H7 (cell line): ENCODE results near the gene DNAJB2. TPM values are rescaled to one million over a fixed set of nuclear protein-coding genes. Genes with fewer than 3 reads are reported as not detected.
"Not testable (repeated sequence)": the region's sequence is repeated elsewhere in the genome, so short reads cannot be mapped to it uniquely, and the experiment has no call there.

Experiments
- DNase-seq: peaks from one replicate; pipeline ENCODE4 v3.0.0; 2012
- H3K27me3 ChIP-seq: 2 replicates; pipeline ENCODE4 v1.6.0; 2011; ENCODE audit warnings: mild to moderate bottlenecking, low read length; ENCODE audit not compliant: control insufficient read depth, insufficient read depth
- H3K36me3 ChIP-seq: replicated peaks from 2 replicates; pipeline ENCODE4 v1.5.1; 2011; ENCODE audit warnings: low read length; ENCODE audit not compliant: control insufficient read depth, insufficient read depth
- H3K4me3 ChIP-seq: 2 replicates; pipeline ENCODE4 v1.5.1; 2011; ENCODE audit warnings: low read depth, mild to moderate bottlenecking, control low read depth, low read length, moderate library complexity; ENCODE audit not compliant: insufficient read depth
- total RNA-seq: library from RNA; depleted of rRNA; stranded (reverse); fragments of >200 nt; shearing (Covaris generic); gene quantifications from 2 replicates; pipeline ENCODE4 v1.2.3, GENCODE V29; 2014

The DNAJB2 gene
- total RNA-seq, 1 experiment from 2014 or later: 29.1 TPM

GRCh38 chr2:219296631-219297391 is 17.6 kb downstream of the DNAJB2 start:
- Histone ChIP-seq H3K27me3 (peaks cover 20% of the 10 kb centered on the region), H3K4me3 (no peak overlapping the region), H3K36me3 (no peaks in the 10 kb centered on the region)
- peak; percentile 45 for DNase-seq

GRCh38 chr2:219297766-219298456 is 18.7 kb downstream of the DNAJB2 start:
- Histone ChIP-seq H3K4me3 (no peak overlapping the region), H3K27me3 (peaks cover 21% of the 10 kb centered on the region)
- peak; percentile 60 for DNase-seq

GRCh38 chr2:219298759-219299371 is 19.7 kb downstream of the DNAJB2 start:
- peaks cover 24% of the 10 kb centered on the region for H3K27me3 ChIP-seq
- H3K36me3 ChIP-seq: no peaks in the 10 kb centered on the region
- DNase-seq: peak; percentile 97
- no peak overlapping the region for H3K4me3 ChIP-seq

More at GRCh38 chr2:219297766-219298456, 18.7 kb downstream of the DNAJB2 start:
- no peaks in the 10 kb centered on the region for H3K36me3 ChIP-seq

- Histone ChIP-seq H3K4me3 (no peak overlapping the region), H3K27me3 (peaks cover 22% of the 10 kb centered on the region), H3K36me3 (no peaks in the 10 kb centered on the region)
- no peak for DNase-seq
These were observed 20.2 kb downstream of the DNAJB2 start for GRCh38 chr2:219299372-219299760.

GRCh38 chr2:219300022-219300421 is 20.9 kb downstream of the DNAJB2 start:
- H3K4me3 ChIP-seq: no peak overlapping the region
- peaks cover 21% of the 10 kb centered on the region for H3K27me3 ChIP-seq
- DNase-seq: no peak
- no peaks in the 10 kb centered on the region for H3K36me3 ChIP-seq

GRCh38 chr2:219302412-219302968 is 23.3 kb downstream of the DNAJB2 start:
- H3K36me3 ChIP-seq: no peaks in the 10 kb centered on the region
- no peak overlapping the region for H3K4me3 ChIP-seq
- peaks cover 22% of the 10 kb centered on the region for H3K27me3 ChIP-seq
- DNase-seq: no peak

GRCh38 chr2:219304223-219304622 is 25.1 kb downstream of the DNAJB2 start:
- H3K27me3 ChIP-seq: peaks cover 31% of the 10 kb centered on the region
- no peaks in the 10 kb centered on the region for H3K36me3 ChIP-seq
- no peak for DNase-seq
- H3K4me3 ChIP-seq: no peak overlapping the region

GRCh38 chr2:219306047-219306446 is 26.9 kb downstream of the DNAJB2 start:
- no peak overlapping the region for H3K4me3 ChIP-seq
- no peaks in the 10 kb centered on the region for H3K36me3 ChIP-seq
- DNase-seq: no peak
- H3K27me3 ChIP-seq: peaks cover 33% of the 10 kb centered on the region

- Histone ChIP-seq H3K27me3 (peaks cover 29% of the 10 kb centered on the region), H3K4me3 (peak overlapping the region; percentile 53), H3K36me3 (no peaks in the 10 kb centered on the region)
- DNase-seq: peak; percentile 94
These were observed 29.3 kb downstream of the DNAJB2 start for GRCh38 chr2:219308142-219309101.

- peak; percentile 97 for DNase-seq
- Histone ChIP-seq H3K4me3 (peak within 1 kb of the TSS; percentile 53), H3K36me3 (no peaks in the 10 kb centered on the region), H3K27me3 (peaks cover 26% of the 10 kb centered on the region)
These were observed 30.1 kb downstream of the DNAJB2 start, which contains the start of gene PTPRN for GRCh38 chr2:219309278-219309677. Gene PTPRN, minus strand, starts transcription at chr2:219309401. Its CDS starts 69 bp downstream, at chr2:219309332.

- peaks cover 18% of the 10 kb centered on the region; the same call in 1 of the 2 replicates for H3K27me3 ChIP-seq
- not testable (repeated sequence) for H3K4me3 ChIP-seq, DNase-seq, H3K36me3 ChIP-seq
These were observed 33.6 kb downstream of the DNAJB2 start for GRCh38 chr2:219312683-219313263.

- Histone ChIP-seq H3K27me3 (peaks cover 4% of the 10 kb centered on the region; the same call in 1 of the 2 replicates), H3K4me3 (no peak overlapping the region), H3K36me3 (no peaks in the 10 kb centered on the region)
- DNase-seq: no peak
These were observed 35.8 kb downstream of the DNAJB2 start for GRCh38 chr2:219314804-219315468.

GRCh38 chr2:219323434-219323833 is 44.3 kb downstream of the DNAJB2 start:
- Histone ChIP-seq H3K4me3 (no peak overlapping the region), H3K27me3 (peaks cover 7% of the 10 kb centered on the region; the same call in 1 of the 2 replicates), H3K36me3 (no peaks in the 10 kb centered on the region)
- DNase-seq: no peak
